ENCODE results near the gene DNAJC16. TPM values are rescaled to one million over a fixed set of nuclear protein-coding genes. Genes with fewer than 3 reads are reported as not detected.

Gene DNAJC16
- polyA plus RNA-seq, 1 donor (not counting 4 experiments of a cell fraction or from before 2014, with no cell fraction given) = 13.7 TPM

- dilution Hi-C loops (cut with MboI; ENCODE audit: extremely low pct_ligation_motif_present, low sequenced_read_pairs) = no loop called here
- no peaks in the 10 kb centered on the region for H3K9me1 ChIP-seq (ENCODE audit: control insufficient read depth, extremely low read depth, insufficient read depth, low read length)
- TF ChIP-seq CTCF (optimal IDR thresholded peaks at IDR 0.05 in 1 of 3, IDR thresholded peaks at IDR 0.05 in 1 of 3, conservative IDR thresholded peaks at IDR 0.05 in 1 of 3; ENCODE audit: extremely low read depth in 1 of 3, insufficient read depth in 2 of 3, low read length in 3 of 3) = no peak
- no peak for TF ChIP-seq EZH2 (IDR thresholded peaks at IDR 0.05; ENCODE audit: low read length)
- H3K9me3 ChIP-seq (ENCODE audit: control insufficient read depth, low read depth, low read length) = no peaks in the 10 kb centered on the region
- no peak overlapping the region for H3K9ac ChIP-seq (ENCODE audit: control insufficient read depth, extremely low read depth, insufficient read depth, low read length)
- no peak overlapping the region for H3K4me2 ChIP-seq (ENCODE audit: control insufficient read depth, extremely low read depth, insufficient read depth, low read depth, low read length)
- peaks cover 14 to 18% of the 10 kb centered on the region in 2 experiments for H3K36me3 ChIP-seq (ENCODE audit: control insufficient read depth in 2 of 2, extremely low read depth in 1 of 2, insufficient read depth in 2 of 2, low read length in 2 of 2)
- no peak overlapping the region for H2AFZ ChIP-seq (ENCODE audit: control insufficient read depth, low read length)
- peak; percentile 13 for FAIRE-seq
- H3K4me3 ChIP-seq (ENCODE audit: control insufficient read depth in 2 of 3, extremely low read depth in 1 of 3, insufficient read depth in 2 of 3, low read depth in 1 of 3, low read length in 3 of 3) = no peak overlapping the region
- H3K4me1 ChIP-seq (ENCODE audit: control insufficient read depth, extremely low read depth, insufficient read depth, low read length) = no peaks in the 10 kb centered on the region
- no peaks in the 10 kb centered on the region for H3K27me3 ChIP-seq (ENCODE audit: control insufficient read depth, extremely low read depth, insufficient read depth, low read length)
- no peaks in the 10 kb centered on the region for H3K79me2 ChIP-seq (ENCODE audit: control insufficient read depth, insufficient read depth, low read length)
- H4K20me1 ChIP-seq (ENCODE audit: control insufficient read depth, extremely low read depth, insufficient read depth, low read length) = no peaks in the 10 kb centered on the region
- DNase-seq (ENCODE audit: low read depth, low spot score) = no peak
- no peak overlapping the region for H3K27ac ChIP-seq (ENCODE audit: control insufficient read depth, insufficient read depth, low read length)
Measured at GRCh38 chr1:15538771-15539170, 12.1 kb downstream of the DNAJC16 start.

GRCh38 chr1:15540186-15540585 lies 13.5 kb downstream of the DNAJC16 start:
- no peak overlapping the region for H3K27ac ChIP-seq (ENCODE audit: control insufficient read depth, insufficient read depth, low read length)
- no peak for DNase-seq (ENCODE audit: low read depth, low spot score)
- H3K4me1 ChIP-seq (ENCODE audit: control insufficient read depth, extremely low read depth, insufficient read depth, low read length) = no peaks in the 10 kb centered on the region
- peaks cover 18 to 19% of the 10 kb centered on the region in 2 experiments for H3K36me3 ChIP-seq (ENCODE audit: control insufficient read depth in 2 of 2, extremely low read depth in 1 of 2, insufficient read depth in 2 of 2, low read length in 2 of 2)
- H3K9ac ChIP-seq (ENCODE audit: control insufficient read depth, extremely low read depth, insufficient read depth, low read length) = no peak overlapping the region
- no peaks in the 10 kb centered on the region for H3K9me3 ChIP-seq (ENCODE audit: control insufficient read depth, low read depth, low read length)
- H4K20me1 ChIP-seq (ENCODE audit: control insufficient read depth, extremely low read depth, insufficient read depth, low read length) = no peaks in the 10 kb centered on the region
- no peaks in the 10 kb centered on the region for H3K79me2 ChIP-seq (ENCODE audit: control insufficient read depth, insufficient read depth, low read length)
- H3K4me3 ChIP-seq (ENCODE audit: control insufficient read depth in 2 of 3, extremely low read depth in 1 of 3, insufficient read depth in 2 of 3, low read depth in 1 of 3, low read length in 3 of 3) = no peak overlapping the region
- no peaks in the 10 kb centered on the region for H3K27me3 ChIP-seq (ENCODE audit: control insufficient read depth, extremely low read depth, insufficient read depth, low read length)
- H3K9me1 ChIP-seq (ENCODE audit: control insufficient read depth, extremely low read depth, insufficient read depth, low read length) = no peaks in the 10 kb centered on the region
- no peak for FAIRE-seq
- H2AFZ ChIP-seq (ENCODE audit: control insufficient read depth, low read length) = no peak overlapping the region
- TF ChIP-seq CTCF (optimal IDR thresholded peaks at IDR 0.05 in 1 of 3, IDR thresholded peaks at IDR 0.05 in 1 of 3, conservative IDR thresholded peaks at IDR 0.05 in 1 of 3; ENCODE audit: extremely low read depth in 1 of 3, insufficient read depth in 2 of 3, low read length in 3 of 3) (no peak), EZH2 (IDR thresholded peaks at IDR 0.05; ENCODE audit: low read length) (no peak)
- dilution Hi-C loops (cut with MboI; ENCODE audit: extremely low pct_ligation_motif_present, low sequenced_read_pairs) = no loop called here
- H3K4me2 ChIP-seq (ENCODE audit: control insufficient read depth, extremely low read depth, insufficient read depth, low read depth, low read length) = no peak overlapping the region

Data from keratinocyte (primary cell).